NB4 (cell line): ENCODE data around the gene STIM1.

Experiments
- TF ChIP-seq, protein P1 (sequence below): IDR thresholded peaks from one replicate; pipeline ENCODE4 v1.5.1; 2012; ENCODE audit warnings: low read depth, low read length
- TF ChIP-seq, protein P2 (sequence below): IDR thresholded peaks from 2 replicates; pipeline ENCODE4 v1.6.1; 2011; ENCODE audit warnings: low read depth, low read length

DNA sequence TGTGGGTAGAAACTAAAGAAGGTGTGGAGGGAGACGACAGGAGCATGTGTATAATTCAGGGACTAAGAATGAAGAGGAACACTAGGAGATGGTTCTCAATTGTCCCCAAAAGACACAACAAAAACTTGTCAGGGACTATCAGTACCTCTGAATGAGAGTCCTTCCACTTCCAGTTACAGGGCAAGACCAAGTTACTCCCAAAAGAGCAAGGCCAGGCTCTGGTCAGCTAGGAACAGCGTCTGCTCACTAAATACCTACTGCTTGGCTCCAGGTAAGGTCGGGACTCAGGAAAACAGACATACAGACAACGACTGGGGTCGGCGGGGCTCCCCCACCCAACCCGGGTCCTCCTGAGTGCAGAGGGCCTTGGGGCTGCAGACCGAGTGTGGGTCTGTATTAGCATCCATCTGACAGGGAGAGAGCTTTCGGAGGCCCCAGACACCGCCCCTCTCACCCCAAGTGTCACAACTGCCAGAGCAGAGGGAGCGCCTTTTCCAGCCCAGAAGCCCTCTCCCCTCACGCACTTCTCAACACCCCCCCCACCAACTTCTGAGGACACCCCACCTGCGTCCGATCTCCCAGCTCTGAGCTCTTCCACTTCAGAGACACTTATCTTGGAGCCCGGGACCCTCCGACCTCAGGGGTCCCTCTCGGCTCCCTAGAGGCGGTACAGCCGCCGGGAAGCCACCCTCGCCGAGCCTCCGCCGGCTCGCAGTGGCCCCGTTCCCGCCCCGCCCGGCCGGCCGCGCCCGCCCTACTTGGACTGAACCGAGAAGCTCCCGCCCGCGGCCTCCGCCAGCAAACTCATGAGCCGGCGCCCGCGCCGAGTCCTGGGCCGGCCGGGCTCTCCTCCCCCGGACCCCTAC lies 15.2 kb upstream of the STIM1 start:
- TF ChIP-seq, protein P1, sequence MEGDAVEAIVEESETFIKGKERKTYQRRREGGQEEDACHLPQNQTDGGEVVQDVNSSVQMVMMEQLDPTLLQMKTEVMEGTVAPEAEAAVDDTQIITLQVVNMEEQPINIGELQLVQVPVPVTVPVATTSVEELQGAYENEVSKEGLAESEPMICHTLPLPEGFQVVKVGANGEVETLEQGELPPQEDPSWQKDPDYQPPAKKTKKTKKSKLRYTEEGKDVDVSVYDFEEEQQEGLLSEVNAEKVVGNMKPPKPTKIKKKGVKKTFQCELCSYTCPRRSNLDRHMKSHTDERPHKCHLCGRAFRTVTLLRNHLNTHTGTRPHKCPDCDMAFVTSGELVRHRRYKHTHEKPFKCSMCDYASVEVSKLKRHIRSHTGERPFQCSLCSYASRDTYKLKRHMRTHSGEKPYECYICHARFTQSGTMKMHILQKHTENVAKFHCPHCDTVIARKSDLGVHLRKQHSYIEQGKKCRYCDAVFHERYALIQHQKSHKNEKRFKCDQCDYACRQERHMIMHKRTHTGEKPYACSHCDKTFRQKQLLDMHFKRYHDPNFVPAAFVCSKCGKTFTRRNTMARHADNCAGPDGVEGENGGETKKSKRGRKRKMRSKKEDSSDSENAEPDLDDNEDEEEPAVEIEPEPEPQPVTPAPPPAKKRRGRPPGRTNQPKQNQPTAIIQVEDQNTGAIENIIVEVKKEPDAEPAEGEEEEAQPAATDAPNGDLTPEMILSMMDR = no peak
- TF ChIP-seq, protein P2, sequence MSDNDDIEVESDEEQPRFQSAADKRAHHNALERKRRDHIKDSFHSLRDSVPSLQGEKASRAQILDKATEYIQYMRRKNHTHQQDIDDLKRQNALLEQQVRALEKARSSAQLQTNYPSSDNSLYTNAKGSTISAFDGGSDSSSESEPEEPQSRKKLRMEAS = no peak
